Measurements from ENCODE around the gene ENAM.
"Not testable (repeated sequence)": the region's sequence is repeated elsewhere in the genome, so short reads cannot be mapped to it uniquely, and the experiment has no call there.

The ENAM gene

GRCh38 chr4:70629469-70630090 lies 1.0 kb downstream of the ENAM start:
- no peak for DNase-seq (ENCODE audit: low read depth)

GRCh38 chr4:70630162-70630561 lies 1.6 kb downstream of the ENAM start:
- no peak for DNase-seq (ENCODE audit: low read depth)

GRCh38 chr4:70632028-70632427 lies 3.5 kb downstream of the ENAM start:
- DNase-seq (ENCODE audit: low read depth) = no peak

GRCh38 chr4:70634482-70634881 lies 5.9 kb downstream of the ENAM start:
- DNase-seq (ENCODE audit: low read depth) = no peak

- DNase-seq (ENCODE audit: low read depth) = no peak
These were observed 8.8 kb downstream of the ENAM start for GRCh38 chr4:70637239-70637913.

- DNase-seq (ENCODE audit: low read depth) = no peak
These were observed 11.6 kb downstream of the ENAM start for GRCh38 chr4:70640192-70640591.

- not testable (repeated sequence) for DNase-seq (ENCODE audit: low read depth)
These were observed 22.2 kb downstream of the ENAM start for GRCh38 chr4:70650741-70651140.

GRCh38 chr4:70651864-70652506 lies 23.4 kb downstream of the ENAM start:
- DNase-seq (ENCODE audit: low read depth) = no peak

- DNase-seq (ENCODE audit: low read depth) = no peak
These were observed 26.1 kb downstream of the ENAM start for GRCh38 chr4:70654605-70655011.

GRCh38 chr4:70657326-70657725 lies 28.8 kb downstream of the ENAM start:
- DNase-seq (ENCODE audit: low read depth) = no peak

- no peak for DNase-seq (ENCODE audit: low read depth)
These were observed 29.9 kb downstream of the ENAM start for GRCh38 chr4:70658418-70658817.

GRCh38 chr4:70660106-70660505 lies 31.6 kb downstream of the ENAM start:
- no peak for DNase-seq (ENCODE audit: low read depth)

GRCh38 chr4:70661309-70661922 lies 32.9 kb downstream of the ENAM start:
- DNase-seq (ENCODE audit: low read depth) = not testable (repeated sequence)

- DNase-seq (ENCODE audit: low read depth) = no peak
These were observed 37.8 kb downstream of the ENAM start, which contains the start of gene JCHAIN for GRCh38 chr4:70666369-70666768. Gene JCHAIN, minus strand, starts transcription at chr4:70666508. Its CDS starts 18 bp downstream, at chr4:70666490.

- DNase-seq (ENCODE audit: low read depth) = no peak
These were observed 39.4 kb downstream of the ENAM start for GRCh38 chr4:70667740-70668535.

GRCh38 chr4:70670332-70671014 lies 41.9 kb downstream of the ENAM start:
- no peak for DNase-seq (ENCODE audit: low read depth)

- DNase-seq (ENCODE audit: low read depth) = no peak
These were observed 42.5 kb downstream of the ENAM start for GRCh38 chr4:70671091-70671490.

GRCh38 chr4:70674191-70674590 lies 45.6 kb downstream of the ENAM start:
- DNase-seq (ENCODE audit: low read depth) = no peak

- DNase-seq (ENCODE audit: low read depth) = no peak
These were observed 46.2 kb downstream of the ENAM start for GRCh38 chr4:70674731-70675130.

GRCh38 chr4:70676554-70677090 lies 48.1 kb downstream of the ENAM start:
- no peak for DNase-seq (ENCODE audit: low read depth)

- DNase-seq (ENCODE audit: low read depth) = no peak
These were observed 49.9 kb downstream of the ENAM start for GRCh38 chr4:70678383-70678999.

All from T follicular helper cell (primary cell).